Measurements from ENCODE around the gene ZNF486. TPM values are rescaled to one million over a fixed set of nuclear protein-coding genes. Genes with fewer than 3 reads are reported as not detected.
"Not testable (repeated sequence)": the region's sequence is repeated elsewhere in the genome, so short reads cannot be mapped to it uniquely, and the experiment has no call there.

ZNF486 gene
- total RNA-seq, 6 experiments from 2014 or later, result 2.1 to 2.8 (median 2.4) TPM

DNA sequence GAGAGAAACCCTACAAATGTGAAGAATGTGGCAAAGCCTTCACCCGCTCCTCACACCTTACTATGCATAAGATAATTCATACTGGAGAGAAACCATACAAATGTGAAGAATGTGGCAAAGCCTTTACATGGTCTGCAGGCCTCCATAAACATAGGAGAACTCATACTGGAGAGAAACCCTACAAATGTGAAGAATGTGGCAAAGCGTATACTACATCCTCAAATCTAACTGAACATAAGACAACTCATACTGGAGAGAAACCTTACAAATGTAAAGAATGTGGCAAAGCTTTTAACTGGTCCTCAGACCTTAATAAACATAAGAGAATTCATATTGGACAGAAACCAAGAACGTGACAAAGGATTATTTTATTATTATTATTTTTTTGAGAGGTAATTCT is 30.7 kb downstream of the ZNF486 start:
- Mint-ChIP-seq H3K9me3 (peaks cover 68% of the 10 kb centered on the region), H3K4me3 (no peak overlapping the region), H3K36me3 (ENCODE audit: low read depth) (peaks cover 42% of the 10 kb centered on the region), H3K4me1 (ENCODE audit: low read depth) (no peaks in the 10 kb centered on the region), H3K27me3 (ENCODE audit: insufficient read depth) (no peaks in the 10 kb centered on the region), H3K27ac (no peak overlapping the region)
- TF ChIP-seq, protein P1, sequence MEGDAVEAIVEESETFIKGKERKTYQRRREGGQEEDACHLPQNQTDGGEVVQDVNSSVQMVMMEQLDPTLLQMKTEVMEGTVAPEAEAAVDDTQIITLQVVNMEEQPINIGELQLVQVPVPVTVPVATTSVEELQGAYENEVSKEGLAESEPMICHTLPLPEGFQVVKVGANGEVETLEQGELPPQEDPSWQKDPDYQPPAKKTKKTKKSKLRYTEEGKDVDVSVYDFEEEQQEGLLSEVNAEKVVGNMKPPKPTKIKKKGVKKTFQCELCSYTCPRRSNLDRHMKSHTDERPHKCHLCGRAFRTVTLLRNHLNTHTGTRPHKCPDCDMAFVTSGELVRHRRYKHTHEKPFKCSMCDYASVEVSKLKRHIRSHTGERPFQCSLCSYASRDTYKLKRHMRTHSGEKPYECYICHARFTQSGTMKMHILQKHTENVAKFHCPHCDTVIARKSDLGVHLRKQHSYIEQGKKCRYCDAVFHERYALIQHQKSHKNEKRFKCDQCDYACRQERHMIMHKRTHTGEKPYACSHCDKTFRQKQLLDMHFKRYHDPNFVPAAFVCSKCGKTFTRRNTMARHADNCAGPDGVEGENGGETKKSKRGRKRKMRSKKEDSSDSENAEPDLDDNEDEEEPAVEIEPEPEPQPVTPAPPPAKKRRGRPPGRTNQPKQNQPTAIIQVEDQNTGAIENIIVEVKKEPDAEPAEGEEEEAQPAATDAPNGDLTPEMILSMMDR (IDR thresholded peaks at IDR 0.05), result no peak
- DNase-seq, result no peak

DNA sequence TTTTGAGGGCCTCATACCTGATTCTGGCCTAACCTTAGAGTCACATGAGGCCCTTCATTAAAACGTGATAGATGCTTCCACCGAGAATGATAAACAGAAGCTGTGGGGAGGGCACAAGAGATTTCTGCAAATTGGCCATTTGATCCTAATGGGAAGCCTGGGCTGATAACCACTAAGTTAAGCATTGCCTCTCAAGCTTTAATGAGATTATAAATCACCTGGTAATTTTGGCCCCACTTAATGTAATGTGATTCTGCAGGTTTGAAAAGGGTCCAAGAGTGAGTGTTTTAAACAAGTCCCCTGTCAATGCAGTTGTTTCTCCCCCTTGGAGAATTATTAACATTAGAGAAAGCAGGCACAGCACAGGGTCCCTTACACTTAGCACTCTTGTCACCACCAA is 42.0 kb downstream of the ZNF486 start:
- TF ChIP-seq, protein P1 (IDR thresholded peaks at IDR 0.05), result no peak
- DNase-seq, result no peak
- Mint-ChIP-seq H3K27me3 (ENCODE audit: insufficient read depth) (no peaks in the 10 kb centered on the region), H3K27ac (no peak overlapping the region), H3K4me1 (ENCODE audit: low read depth) (no peaks in the 10 kb centered on the region), H3K36me3 (ENCODE audit: low read depth) (peaks cover 9% of the 10 kb centered on the region; the same call in 1 of the 2 replicates), H3K9me3 (peaks cover 15% of the 10 kb centered on the region), H3K4me3 (no peak overlapping the region)

DNA sequence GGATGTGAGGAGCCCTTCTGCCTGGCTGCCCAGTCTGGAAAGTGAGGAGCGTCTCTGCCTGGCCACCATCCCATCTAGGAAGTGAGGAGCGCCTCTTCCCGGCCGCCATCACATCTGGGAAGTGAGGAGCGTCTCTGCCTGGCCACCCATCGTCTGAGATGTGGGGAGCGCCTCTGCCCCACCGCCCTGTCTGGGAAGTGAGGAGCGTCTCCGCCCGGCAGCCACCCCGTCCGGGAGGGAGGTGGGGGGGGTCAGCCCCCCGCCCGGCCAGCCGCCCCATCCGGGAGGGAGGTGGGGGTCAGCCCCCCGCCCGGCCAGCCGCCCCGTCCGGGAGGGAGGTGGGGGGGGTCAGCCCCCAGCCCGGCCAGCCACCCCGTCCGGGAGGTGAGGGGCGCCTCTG is 47.4 kb downstream of the ZNF486 start:
- peaks cover 24% of the 10 kb centered on the region for H3K9me3 Mint-ChIP-seq
- not testable (repeated sequence) for H3K27me3 Mint-ChIP-seq (ENCODE audit: insufficient read depth); H3K27ac Mint-ChIP-seq; H3K4me3 Mint-ChIP-seq; H3K4me1 Mint-ChIP-seq (ENCODE audit: low read depth); DNase-seq
- peaks cover 11% of the 10 kb centered on the region; the same call in 1 of the 2 replicates for H3K36me3 Mint-ChIP-seq (ENCODE audit: low read depth)

- H3K4me1 Mint-ChIP-seq (ENCODE audit: low read depth); H3K4me3 Mint-ChIP-seq; DNase-seq; H3K27me3 Mint-ChIP-seq (ENCODE audit: insufficient read depth); H3K27ac Mint-ChIP-seq: not testable (repeated sequence)
- Mint-ChIP-seq H3K9me3 (peaks cover 14% of the 10 kb centered on the region), H3K36me3 (ENCODE audit: low read depth) (peaks cover 13% of the 10 kb centered on the region; the same call in 1 of the 2 replicates)
Measured at GRCh38 chr19:20221605-20222004, 54.6 kb downstream of the ZNF486 start.

- H3K36me3 Mint-ChIP-seq (ENCODE audit: low read depth), result peaks cover 44% of the 10 kb centered on the region
- no peaks in the 10 kb centered on the region; the same call in 1 of the 2 replicates for H3K4me1 Mint-ChIP-seq (ENCODE audit: low read depth)
- H3K27me3 Mint-ChIP-seq (ENCODE audit: insufficient read depth), result no peaks in the 10 kb centered on the region; the same call in none of the 2 replicates
- H3K9me3 Mint-ChIP-seq, result peaks cover 67% of the 10 kb centered on the region
- no peak overlapping the region; the same call in 1 of the 2 replicates for H3K4me3 Mint-ChIP-seq
- TF ChIP-seq, protein P1 (IDR thresholded peaks at IDR 0.05), result no peak
- H3K27ac Mint-ChIP-seq, result no peak overlapping the region; the same call in 1 of the 2 replicates
- no peak for DNase-seq
Measured at GRCh38 chr19:20233105-20233504, 66.1 kb downstream of the ZNF486 start.

- Mint-ChIP-seq H3K9me3 (peaks cover 64% of the 10 kb centered on the region), H3K27ac (no peak overlapping the region), H3K36me3 (ENCODE audit: low read depth) (peaks cover 29% of the 10 kb centered on the region), H3K4me1 (ENCODE audit: low read depth) (no peaks in the 10 kb centered on the region; the same call in 1 of the 2 replicates), H3K4me3 (no peak overlapping the region), H3K27me3 (ENCODE audit: insufficient read depth) (no peaks in the 10 kb centered on the region; the same call in none of the 2 replicates)
- TF ChIP-seq, protein P1 (IDR thresholded peaks at IDR 0.05), result no peak
- DNase-seq, result no peak
Measured at GRCh38 chr19:20235156-20235555, 68.1 kb downstream of the ZNF486 start.

Measured in HFFc6 (cell line).